Hematopoietic multipotent progenitor cell treated with erythropoietin and hydrocortisone succinate and interleukin-3 and kit ligand, for 4 days (in vitro differentiated cells): ENCODE measurements around the gene SHH.
"Not testable (repeated sequence)": the region's sequence is repeated elsewhere in the genome, so short reads cannot be mapped to it uniquely, and the experiment has no call there.

Experiments used
- DNase-seq: peaks from one replicate; pipeline ENCODE4 v3.0.0-alpha.2; 2015

The SHH gene

GRCh38 chr7:155818820-155819168 is 6.5 kb upstream of the SHH start:
- no peak for DNase-seq

- DNase-seq = no peak
These were observed 6.0 kb upstream of the SHH start for GRCh38 chr7:155818154-155818819.

- not testable (repeated sequence) for DNase-seq
These were observed 5.3 kb upstream of the SHH start for GRCh38 chr7:155817515-155817914.

- no peak for DNase-seq
These were observed 4.7 kb upstream of the SHH start for GRCh38 chr7:155816996-155817395.

- DNase-seq = no peak
These were observed 3.9 kb upstream of the SHH start for GRCh38 chr7:155816192-155816508.

DNA sequence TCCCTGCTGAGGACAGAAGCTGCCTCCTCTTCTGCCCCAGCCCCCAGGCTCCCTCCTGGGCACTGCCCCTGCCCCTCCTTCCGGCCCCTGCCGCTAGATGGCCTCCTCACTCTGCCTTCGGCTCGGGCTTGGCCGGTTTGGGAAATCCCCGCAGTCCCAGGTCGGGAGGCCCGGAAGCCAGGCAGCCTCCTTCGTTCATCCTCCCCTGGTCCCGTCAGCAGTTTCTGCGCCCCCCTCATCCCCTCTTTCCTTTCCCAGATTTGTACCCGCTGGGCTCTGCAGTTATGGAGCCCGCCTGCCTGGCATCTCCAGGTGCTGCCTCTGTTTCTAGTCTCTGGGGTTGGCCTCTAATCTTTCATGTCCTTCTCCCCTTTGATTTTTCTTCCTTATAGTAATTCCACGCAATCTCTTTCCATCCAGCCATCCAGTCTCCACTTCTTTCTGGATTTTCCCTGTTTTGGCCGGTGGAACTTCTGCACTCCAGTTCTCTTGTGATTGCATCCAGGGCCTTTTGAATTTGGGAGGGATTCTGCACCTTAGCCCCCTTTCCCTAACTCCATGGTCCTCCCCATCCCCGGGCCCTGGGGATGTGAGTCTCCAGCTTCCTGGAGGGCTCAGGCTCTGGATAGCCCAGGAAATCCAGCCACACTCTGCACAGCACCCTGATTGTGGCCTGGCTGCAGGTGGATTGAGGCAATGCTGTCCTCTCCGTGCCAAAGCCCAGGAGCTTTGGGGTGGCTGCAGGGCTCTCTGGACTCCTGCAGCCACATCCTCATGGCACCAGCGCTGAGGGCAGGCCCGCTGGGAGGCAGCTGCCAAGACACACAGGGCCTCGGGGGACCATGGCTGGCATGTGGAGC is 3.3 kb upstream of the SHH start:
- peak; percentile 65 for DNase-seq

- no peak for DNase-seq
These were observed 2.3 kb upstream of the SHH start for GRCh38 chr7:155814316-155815276.

DNA sequence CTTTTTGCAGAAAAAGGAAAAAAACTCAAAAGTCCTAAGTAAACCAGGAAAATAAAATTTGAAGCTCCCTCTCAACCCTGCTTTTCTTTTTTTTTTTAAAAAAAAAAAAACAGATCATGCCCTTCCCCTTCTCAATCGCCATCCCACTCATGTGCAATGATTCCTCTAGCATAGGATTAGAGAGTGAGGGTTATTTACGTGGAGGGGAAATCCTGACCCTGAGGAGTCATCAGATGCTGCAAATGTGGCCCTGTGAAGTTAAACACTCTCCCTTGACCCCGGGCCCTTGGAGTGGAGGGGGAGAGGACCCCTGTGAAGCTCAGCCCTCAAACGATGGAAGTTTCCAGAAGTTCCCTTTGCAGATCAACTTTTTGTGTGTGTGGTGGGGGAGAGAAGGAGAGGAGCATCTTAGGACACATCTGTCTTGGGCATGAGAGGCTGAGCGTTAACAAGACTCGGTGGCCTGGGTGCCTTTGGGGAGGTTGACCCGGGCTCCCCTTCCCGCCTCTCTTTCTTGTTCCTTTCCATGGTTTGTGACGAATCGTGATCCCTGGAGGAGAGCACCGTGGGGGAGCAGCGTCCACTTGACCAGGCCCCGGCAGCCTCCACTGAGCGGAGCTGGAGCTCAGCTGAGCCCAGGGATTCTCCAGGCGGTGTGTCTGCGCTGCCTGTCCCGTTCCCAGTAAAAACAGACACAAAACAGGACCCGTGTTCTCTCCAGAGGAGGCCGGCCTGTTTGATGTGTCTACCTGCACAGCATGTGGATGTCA is 1.5 kb upstream of the SHH start:
- DNase-seq = no peak

- DNase-seq = no peak
These were observed 862 bp upstream of the SHH start for GRCh38 chr7:155813125-155813524.

DNA sequence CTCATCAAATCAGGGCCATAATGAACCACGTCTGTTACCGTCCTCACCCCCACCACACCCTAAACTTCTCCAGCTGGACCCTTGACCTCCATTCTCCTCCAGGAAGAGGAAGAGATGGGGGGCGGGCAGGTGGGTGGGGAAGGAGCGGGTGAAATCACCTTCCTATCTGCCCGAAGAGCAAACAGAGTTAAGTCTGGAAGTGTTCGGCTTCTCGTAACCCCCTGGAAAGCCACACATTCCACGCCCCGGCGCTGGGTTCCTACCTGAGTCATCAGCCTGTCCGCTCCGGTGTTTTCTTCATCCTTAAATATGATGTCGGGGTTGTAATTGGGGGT is 736 bp downstream of the SHH start:
- DNase-seq = no peak

GRCh38 chr7:155810770-155811559 is 1.3 kb downstream of the SHH start:
- DNase-seq = no peak

DNA sequence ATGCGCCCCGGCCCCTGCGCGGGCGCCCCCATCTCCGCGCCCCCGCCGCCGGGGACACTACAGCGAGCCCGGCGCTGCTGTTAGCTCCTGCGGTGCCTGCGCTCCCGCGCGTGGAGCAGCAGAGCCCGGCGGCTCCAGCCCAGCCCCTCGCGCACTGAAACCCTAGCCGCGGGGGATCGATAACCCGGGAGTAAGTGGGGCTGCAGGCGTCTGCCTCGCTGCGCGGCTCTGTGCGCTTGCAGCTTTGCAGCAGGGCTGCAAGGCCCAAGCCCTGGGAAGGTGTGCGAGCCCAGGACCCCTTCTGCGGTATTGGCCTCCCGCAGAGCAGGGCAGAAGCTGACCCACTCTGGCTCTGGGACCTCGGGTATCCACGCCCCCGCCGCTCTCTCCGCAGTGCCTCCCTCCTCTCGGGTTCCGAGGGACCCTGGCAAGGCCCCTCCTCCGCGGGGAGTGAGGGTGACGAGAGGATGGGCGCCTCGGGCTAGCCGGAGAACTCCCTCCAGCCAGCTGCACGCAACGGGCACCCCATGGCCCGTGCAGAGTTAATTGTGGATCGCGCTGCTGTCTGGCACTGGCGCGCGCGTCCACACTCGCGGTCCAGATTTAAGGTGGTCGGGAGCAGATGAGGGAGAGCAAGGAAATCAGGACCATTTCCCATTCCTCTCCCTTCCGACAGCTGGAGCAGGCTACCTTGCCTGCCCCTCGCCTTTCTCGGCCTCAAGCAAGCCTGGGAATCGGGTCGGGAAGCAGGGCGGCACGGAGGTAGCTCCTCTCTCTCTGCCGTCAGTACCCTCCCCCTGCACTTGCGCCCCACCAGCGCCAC is 2.1 kb downstream of the SHH start:
- no peak for DNase-seq

GRCh38 chr7:155809332-155809946 is 2.8 kb downstream of the SHH start:
- DNase-seq = no peak

GRCh38 chr7:155808549-155809331 is 3.5 kb downstream of the SHH start:
- DNase-seq = peak; percentile 23

DNA sequence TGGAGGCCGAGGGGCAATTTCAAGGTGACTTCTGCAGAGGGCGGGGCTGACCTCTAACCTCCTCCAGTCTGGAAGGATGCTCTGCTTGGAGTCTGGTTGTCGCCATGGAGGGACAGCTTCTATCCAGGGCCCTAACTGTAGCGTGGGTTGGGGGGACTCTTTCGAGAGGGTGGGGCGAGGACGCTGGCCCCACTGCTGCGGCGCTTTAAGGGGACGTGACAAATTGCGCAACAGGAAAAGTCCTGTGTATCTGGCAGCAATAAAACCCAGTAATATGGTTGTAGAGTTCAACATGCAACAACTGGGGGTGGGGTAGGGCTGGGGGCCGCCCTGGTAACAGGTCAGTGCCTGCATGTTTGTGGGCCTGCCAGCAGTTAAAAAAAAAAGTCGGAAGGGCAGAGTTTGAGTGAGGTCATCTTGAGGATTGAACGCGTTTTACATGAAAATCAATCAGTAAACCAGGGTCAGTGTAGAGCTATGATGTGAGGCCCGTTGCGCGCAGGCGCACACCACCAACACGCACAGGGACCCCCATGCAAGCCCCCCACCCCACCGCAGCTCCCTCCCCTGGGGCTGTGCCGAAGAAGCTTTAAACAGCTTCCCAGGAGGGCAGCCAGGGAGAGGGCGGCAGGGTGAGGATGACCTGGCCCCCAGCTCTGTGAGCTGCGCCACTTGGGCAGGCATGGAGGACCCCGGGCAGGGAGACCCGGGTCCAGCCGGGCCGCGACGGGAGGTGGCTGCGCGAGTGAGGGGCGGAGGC is 4.3 kb downstream of the SHH start:
- DNase-seq = peak; percentile 26

GRCh38 chr7:155807065-155807671 is 5.1 kb downstream of the SHH start:
- DNase-seq = peak; percentile 53

DNA sequence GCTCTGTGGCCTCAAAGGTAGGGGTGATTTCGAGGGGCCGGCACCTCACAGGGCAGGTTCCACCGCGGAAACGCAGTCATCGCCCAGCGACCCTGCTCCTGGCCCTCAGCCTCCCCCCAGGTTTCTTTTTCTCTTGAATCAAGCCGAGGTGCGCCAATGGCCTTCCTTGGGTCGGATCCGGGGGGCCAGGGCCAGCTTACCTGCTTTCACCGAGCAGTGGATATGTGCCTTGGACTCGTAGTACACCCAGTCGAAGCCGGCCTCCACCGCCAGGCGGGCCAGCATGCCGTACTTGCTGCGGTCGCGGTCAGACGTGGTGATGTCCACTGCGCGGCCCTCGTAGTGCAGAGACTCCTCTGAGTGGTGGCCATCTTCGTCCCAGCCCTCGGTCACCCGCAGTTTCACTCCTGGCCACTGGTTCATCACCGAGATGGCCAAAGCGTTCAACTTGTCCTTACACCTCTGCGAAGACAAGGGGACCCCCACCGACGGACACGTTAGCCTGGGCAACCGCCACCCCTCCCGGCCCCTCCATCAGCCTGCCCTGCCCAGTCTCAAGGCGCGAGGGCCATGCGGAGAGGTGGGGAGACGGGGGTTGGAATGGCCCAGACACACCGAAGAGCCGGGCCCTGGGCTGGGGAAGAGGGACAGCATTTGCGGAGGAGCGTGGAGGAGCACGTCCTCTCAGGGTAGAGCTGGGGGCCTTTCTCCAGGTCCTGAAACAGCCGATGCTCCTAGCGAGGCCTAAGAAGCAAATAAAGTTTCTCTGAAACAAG is 6.0 kb downstream of the SHH start:
- DNase-seq = no peak

DNA sequence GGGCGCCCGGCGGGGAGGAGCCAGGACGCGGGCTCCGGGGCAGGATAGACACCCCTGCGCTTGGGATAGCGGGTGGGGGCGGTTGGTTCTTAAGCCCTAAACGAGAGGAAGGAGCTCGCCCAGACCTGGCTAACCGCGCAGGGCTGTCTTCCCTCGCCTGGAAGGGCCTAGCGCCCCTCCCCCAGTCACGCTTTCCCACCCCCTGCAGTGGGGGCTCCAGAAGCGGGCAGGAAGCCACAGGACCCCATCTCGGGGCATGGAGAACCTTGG is 6.5 kb downstream of the SHH start:
- no peak for DNase-seq
